B cell (primary cell): ENCODE data around the gene RHOU. TPM values are rescaled to one million over a fixed set of nuclear protein-coding genes. Genes with fewer than 3 reads are reported as not detected.

Source experiments
- ATAC-seq: fragments of 200-7000 bp; cut with Tn5 transposase; one replicate; pipeline ENCODE4 v1.10.0; 2021; ENCODE audit warnings: low read depth, mild to moderate bottlenecking, moderate number of reproducible peaks, moderate library complexity
- CTCF ChIA-PET: fragments of 350-600 bp; sonication (Branson Sonifier 250); formaldehyde crosslinking; loops from one replicate; lab custom pipeline; 2021; ENCODE audit warnings: antibody characterized with exemption, inconsistent platforms; lab: Charles Lee
- POLR2A ChIA-PET: fragments of 350-600 bp; sonication (Branson Sonifier 250); formaldehyde crosslinking; loops from one replicate; lab custom pipeline; 2021; ENCODE audit warnings: antibody characterized with exemption; lab: Charles Lee
- DNase-seq: peaks from one replicate; pipeline ENCODE4 v3.0.0; 2013
- H2AFZ ChIP-seq: 2 replicates; pipeline ENCODE4 v1.6.1; 2012; ENCODE audit warnings: mild to moderate bottlenecking, low read depth, low read length; ENCODE audit not compliant: insufficient read depth, poor library complexity, severe bottlenecking
- H3K27ac ChIP-seq, 2 donors: 1 replicate in 1 of 2; 2 replicates in 1 of 2; pipeline ENCODE4 v1.5.1; 2012 to 2013; ENCODE audit warnings: low read length in 2 of 2, mild to moderate bottlenecking in 2 of 2, moderate library complexity in 1 of 2
- H3K27me3 ChIP-seq, 4 experiments: fragments of 200-600 bp in 1 of 4; sonication (generic) in 1 of 4; replicated peaks in 1 of 4; 1 replicate in 2 of 4; 2 replicates in 2 of 4; pipeline versions ENCODE4 v1.6.1 to v1.7.0; 2013 to 2016; ENCODE audit warnings: low read length in 3 of 4, mild to moderate bottlenecking in 2 of 4, mixed read lengths in 1 of 4, moderate library complexity in 1 of 4; ENCODE audit not compliant: insufficient read depth in 4 of 4, control insufficient read depth in 3 of 4; ENCODE audit errors: control extremely low read depth in 1 of 4
- H3K36me3 ChIP-seq, 2 experiments: replicated peaks in 1 of 2; 1 replicate in 1 of 2; 2 replicates in 1 of 2; pipeline versions ENCODE4 v1.6.1 to v1.7.1; 2013; ENCODE audit warnings: low read length in 1 of 2; ENCODE audit not compliant: insufficient read depth in 2 of 2, control insufficient read depth in 1 of 2; ENCODE audit errors: control extremely low read depth in 1 of 2, extremely low read depth in 1 of 2
- H3K4me1 ChIP-seq, 2 donors: fragments of 200-600 bp in 1 of 2; sonication (generic) in 1 of 2; 1 replicate in 1 of 2; 2 replicates in 1 of 2; pipeline versions ENCODE4 v1.5.1 to v1.6.1; 2013 to 2017; ENCODE audit warnings: low read length in 2 of 2; ENCODE audit not compliant: control insufficient read depth in 2 of 2, insufficient read depth in 2 of 2
- H3K4me2 ChIP-seq: replicated peaks from 2 replicates; pipeline ENCODE3; 2012; ENCODE audit warnings: mild to moderate bottlenecking, low read depth, low read length; ENCODE audit not compliant: poor library complexity, severe bottlenecking
- H3K4me3 ChIP-seq, 5 experiments: fragments of 200-600 bp in 1 of 5; sonication (generic) in 1 of 5; 1 replicate in 3 of 5; 2 replicates in 2 of 5; pipeline versions ENCODE4 v1.5.1 to v1.7.0; 2011 to 2016; ENCODE audit warnings: low read length in 4 of 5, mild to moderate bottlenecking in 4 of 5, low read depth in 2 of 5, control low read depth in 1 of 5, moderate library complexity in 1 of 5; ENCODE audit not compliant: insufficient read depth in 1 of 5; ENCODE audit errors: control extremely low read depth in 1 of 5, extremely low read depth in 1 of 5
- H3K79me2 ChIP-seq: fragments of 200-600 bp; sonication (generic); one replicate; pipeline ENCODE4 v1.6.0; 2016; ENCODE audit warnings: low read length; ENCODE audit not compliant: control insufficient read depth, insufficient read depth
- H3K9ac ChIP-seq: fragments of 200-600 bp; sonication (generic); 2 replicates; pipeline ENCODE4 v1.6.1; 2017; ENCODE audit warnings: mild to moderate bottlenecking, low read length, moderate library complexity
- H3K9me3 ChIP-seq, 3 donors: one replicate each; pipeline versions ENCODE4 v1.6.1 to v1.7.1; 2013; ENCODE audit warnings: low read length in 2 of 3; ENCODE audit not compliant: control insufficient read depth in 2 of 3, insufficient read depth in 1 of 3; ENCODE audit errors: control extremely low read depth in 1 of 3
- H4K20me1 ChIP-seq: 2 replicates; pipeline ENCODE4 v1.6.0; 2012; ENCODE audit warnings: mild to moderate bottlenecking, low read length; ENCODE audit not compliant: insufficient read depth, control insufficient read depth, poor library complexity, severe bottlenecking
- H3K27ac Mint-ChIP-seq: one replicate; pipeline ENCODE4 v1.8.0; 2021; ENCODE audit warnings: mixed read lengths
- H3K27me3 Mint-ChIP-seq: one replicate; pipeline ENCODE4 v1.8.0; 2021; ENCODE audit warnings: mixed read lengths
- H3K4me1 Mint-ChIP-seq: one replicate; pipeline ENCODE4 v1.8.0; 2021; ENCODE audit warnings: mixed read lengths
- H3K4me3 Mint-ChIP-seq: one replicate; pipeline ENCODE4 v1.8.0; 2021; ENCODE audit warnings: mixed read lengths
- H3K9me3 Mint-ChIP-seq: one replicate; pipeline ENCODE4 v1.8.0; 2022; ENCODE audit warnings: mixed read lengths; ENCODE audit not compliant: insufficient read depth
- EZH2 ChIP-seq: IDR thresholded peaks from 2 replicates; pipeline ENCODE4 v1.6.1; 2012; ENCODE audit warnings: borderline replicate concordance, low read depth, mild to moderate bottlenecking, moderate library complexity, low read length; ENCODE audit not compliant: insufficient read depth, poor library complexity, severe bottlenecking
- WGBS: methylation state at CpG from one replicate; pipeline ENCODE4 v1.1.5; 2013; ENCODE audit warnings: missing lambda C conversion rate; ENCODE audit not compliant: insufficient coverage; 5-methylcytosine and 5-hydroxymethylcytosine counted together
- intact Hi-C: fragments of 100-400 bp; cut with micrococcal nuclease; formaldehyde crosslinking; loops from one replicate; pipeline ENCODE4 v1.10.0; 2022
- polyA plus RNA-seq: library from polyadenylated mRNA; depleted of rRNA; stranded (reverse); fragments of >200 nt; gene quantifications from 2 replicates; pipeline ENCODE4 v1.2.3, GENCODE V29; 2012
- total RNA-seq, 2 donors: library from RNA; stranded (reverse); fragments of 120-200 nt in 1 of 2; gene quantifications; 1 replicate in 1 of 2; 2 replicates in 1 of 2; pipeline versions ENCODE4 v1.2.3 to v1.2.4, GENCODE V29; 2013 to 2022
- TF ChIP-seq, protein P1 (sequence below): fragments of 200-600 bp; IDR thresholded peaks from one replicate; pipeline ENCODE4 v1.8.0; 2022; ENCODE audit warnings: antibody characterized with exemption, mild to moderate bottlenecking

Gene RHOU
- total and polyA plus RNA-seq, 2 donors (not counting 1 experiment from before 2014, with no cell fraction given): 0.12 TPM; not detected in 1

DNA sequence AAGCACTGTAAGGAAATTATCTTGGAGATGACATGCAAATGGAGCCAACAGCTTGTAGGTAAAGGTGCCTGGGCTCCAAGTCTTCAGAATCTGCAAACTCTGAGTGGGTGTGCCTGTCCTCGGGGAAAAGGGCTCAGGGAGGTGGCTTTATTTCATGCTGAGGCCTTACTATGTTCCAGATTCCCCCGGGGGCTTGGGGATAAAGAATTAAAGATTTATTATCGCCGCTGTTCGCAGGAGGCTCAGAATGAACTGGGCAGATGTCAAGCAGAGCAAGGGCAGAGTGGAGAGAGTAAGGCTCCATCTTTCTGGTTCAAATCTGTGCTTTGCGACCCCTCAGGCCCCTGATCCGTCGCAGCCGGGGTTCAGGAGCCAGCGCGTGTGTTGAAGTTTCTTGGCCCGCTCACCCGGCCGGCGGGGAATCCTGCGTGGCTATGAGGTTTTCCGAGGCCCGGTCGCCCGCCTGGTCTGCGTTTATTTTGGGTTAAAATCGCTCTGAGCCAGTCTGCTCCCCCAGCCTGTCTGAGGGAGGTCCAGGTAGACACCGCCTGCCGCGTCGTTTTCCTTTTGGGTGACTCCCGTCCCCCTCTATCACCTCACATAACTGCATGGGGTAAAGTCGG, 19.5 kb downstream of the RHOU start:
- no peaks in the 10 kb centered on the region for H3K9me3 Mint-ChIP-seq
- ChIA-PET POLR2A (no interaction called here), CTCF (no interaction called here)
- Histone ChIP-seq H3K4me1 (no peaks in the 10 kb centered on the region), H3K4me3 (no peak overlapping the region), H3K9ac (no peak overlapping the region), H2AFZ (no peak overlapping the region), H3K36me3 (no peaks in the 10 kb centered on the region), H3K27ac (no peak overlapping the region), H3K79me2 (no peaks in the 10 kb centered on the region), H3K4me2 (no peak overlapping the region), H4K20me1 (no peaks in the 10 kb centered on the region), H3K27me3 (peaks cover 0 to 30% (median 13%) of the 10 kb centered on the region in 4 experiments), H3K9me3 (peaks cover 0 to 5% (median 0%) of the 10 kb centered on the region in 3 donors)
- no peak overlapping the region for H3K27ac Mint-ChIP-seq
- H3K4me3 Mint-ChIP-seq: no peak overlapping the region
- ATAC-seq (no peak), DNase-seq (no peak)
- 67% methylated on average over 28 of the region's 28 CpGs for WGBS
- no peak for TF ChIP-seq EZH2
- TF ChIP-seq, protein P1, sequence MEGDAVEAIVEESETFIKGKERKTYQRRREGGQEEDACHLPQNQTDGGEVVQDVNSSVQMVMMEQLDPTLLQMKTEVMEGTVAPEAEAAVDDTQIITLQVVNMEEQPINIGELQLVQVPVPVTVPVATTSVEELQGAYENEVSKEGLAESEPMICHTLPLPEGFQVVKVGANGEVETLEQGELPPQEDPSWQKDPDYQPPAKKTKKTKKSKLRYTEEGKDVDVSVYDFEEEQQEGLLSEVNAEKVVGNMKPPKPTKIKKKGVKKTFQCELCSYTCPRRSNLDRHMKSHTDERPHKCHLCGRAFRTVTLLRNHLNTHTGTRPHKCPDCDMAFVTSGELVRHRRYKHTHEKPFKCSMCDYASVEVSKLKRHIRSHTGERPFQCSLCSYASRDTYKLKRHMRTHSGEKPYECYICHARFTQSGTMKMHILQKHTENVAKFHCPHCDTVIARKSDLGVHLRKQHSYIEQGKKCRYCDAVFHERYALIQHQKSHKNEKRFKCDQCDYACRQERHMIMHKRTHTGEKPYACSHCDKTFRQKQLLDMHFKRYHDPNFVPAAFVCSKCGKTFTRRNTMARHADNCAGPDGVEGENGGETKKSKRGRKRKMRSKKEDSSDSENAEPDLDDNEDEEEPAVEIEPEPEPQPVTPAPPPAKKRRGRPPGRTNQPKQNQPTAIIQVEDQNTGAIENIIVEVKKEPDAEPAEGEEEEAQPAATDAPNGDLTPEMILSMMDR: no peak
- H3K4me1 Mint-ChIP-seq: peaks cover 5% of the 10 kb centered on the region
- peaks cover 67% of the 10 kb centered on the region for H3K27me3 Mint-ChIP-seq
- intact Hi-C loops: no loop called here

DNA sequence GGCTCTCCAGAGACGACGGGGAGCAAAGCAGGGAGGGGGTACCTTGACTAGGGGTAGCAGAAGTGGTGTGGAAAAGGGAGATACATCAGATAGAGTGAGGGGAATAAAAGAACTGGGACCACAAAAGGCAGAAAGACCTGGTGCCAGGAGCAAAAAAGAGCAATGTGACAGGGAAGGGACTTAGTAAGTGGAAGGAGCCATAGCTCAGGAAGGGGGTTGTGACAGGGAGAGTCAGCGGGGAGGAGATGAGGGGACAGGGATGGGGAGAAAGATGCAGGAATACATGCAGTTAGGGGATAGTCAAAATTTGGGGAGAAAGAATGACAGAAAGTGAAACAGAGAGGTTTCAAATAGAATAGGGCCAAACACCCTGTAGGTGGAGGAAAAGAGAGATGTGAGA, 20.5 kb downstream of the RHOU start:
- Histone ChIP-seq H3K4me2 (no peak overlapping the region), H3K9ac (no peak overlapping the region), H3K4me1 (no peaks in the 10 kb centered on the region), H2AFZ (no peak overlapping the region), H3K4me3 (no peak overlapping the region), H3K27me3 (peaks cover 0 to 29% (median 13%) of the 10 kb centered on the region in 4 experiments), H3K27ac (no peak overlapping the region), H3K36me3 (no peaks in the 10 kb centered on the region), H4K20me1 (no peaks in the 10 kb centered on the region), H3K79me2 (no peaks in the 10 kb centered on the region), H3K9me3 (peaks cover 0 to 5% (median 0%) of the 10 kb centered on the region in 3 donors)
- no peak overlapping the region for H3K27ac Mint-ChIP-seq
- H3K27me3 Mint-ChIP-seq: peaks cover 68% of the 10 kb centered on the region
- TF ChIP-seq EZH2: no peak
- TF ChIP-seq, protein P1: no peak
- POLR2A ChIA-PET: no interaction called here
- intact Hi-C loops: no loop called here
- DNase-seq (no peak), ATAC-seq (no peak)
- no peak overlapping the region for H3K4me3 Mint-ChIP-seq
- peaks cover 5% of the 10 kb centered on the region for H3K4me1 Mint-ChIP-seq
- no peaks in the 10 kb centered on the region for H3K9me3 Mint-ChIP-seq
- 68% methylated on average over 3 of the region's 3 CpGs for WGBS
- CTCF ChIA-PET: no interaction called here
